GM18526 (cell line): ENCODE results near the gene MBNL2.

Source experiments
- POLR2A ChIP-seq: IDR thresholded peaks from 3 replicates; pipeline ENCODE4 v1.6.1; 2011; ENCODE audit not compliant: insufficient read length; ENCODE audit errors: extremely low read depth

Gene MBNL2

GRCh38 chr13:97387485-97387839 lies 165.3 kb downstream of the MBNL2 start:
- TF ChIP-seq POLR2A = no peak

GRCh38 chr13:97387890-97388289 lies 165.8 kb downstream of the MBNL2 start:
- no peak for TF ChIP-seq POLR2A

GRCh38 chr13:97388373-97388772 lies 166.2 kb downstream of the MBNL2 start:
- no peak for TF ChIP-seq POLR2A

- no peak for TF ChIP-seq POLR2A
These were observed 168.9 kb downstream of the MBNL2 start for GRCh38 chr13:97390941-97391600.

GRCh38 chr13:97392020-97392419 lies 169.9 kb downstream of the MBNL2 start:
- no peak for TF ChIP-seq POLR2A

GRCh38 chr13:97394542-97394941 lies 172.4 kb downstream of the MBNL2 start:
- no peak for TF ChIP-seq POLR2A

- no peak for TF ChIP-seq POLR2A
These were observed 173.5 kb downstream of the MBNL2 start for GRCh38 chr13:97395447-97396136.

GRCh38 chr13:97397267-97397666 lies 175.1 kb downstream of the MBNL2 start:
- TF ChIP-seq POLR2A = no peak

GRCh38 chr13:97401421-97401820 lies 179.3 kb downstream of the MBNL2 start:
- TF ChIP-seq POLR2A = no peak

- TF ChIP-seq POLR2A = no peak
These were observed 182.0 kb downstream of the MBNL2 start for GRCh38 chr13:97403893-97404750.

GRCh38 chr13:97407540-97407939 lies 185.4 kb downstream of the MBNL2 start:
- TF ChIP-seq POLR2A = no peak

- no peak for TF ChIP-seq POLR2A
These were observed 186.8 kb downstream of the MBNL2 start for GRCh38 chr13:97408938-97409337.

GRCh38 chr13:97411984-97412383 lies 189.9 kb downstream of the MBNL2 start:
- TF ChIP-seq POLR2A = no peak

GRCh38 chr13:97413694-97414093 lies 191.6 kb downstream of the MBNL2 start:
- no peak for TF ChIP-seq POLR2A

- no peak for TF ChIP-seq POLR2A
These were observed 192.3 kb downstream of the MBNL2 start for GRCh38 chr13:97414392-97414791.

- TF ChIP-seq POLR2A = no peak
These were observed 195.6 kb downstream of the MBNL2 start for GRCh38 chr13:97417698-97418097.
